ENCODE results near the gene PTK7. TPM values are rescaled to one million over a fixed set of nuclear protein-coding genes. Genes with fewer than 3 reads are reported as not detected.

PTK7 gene
- total and polyA plus RNA-seq, 2 donors (not counting 3 experiments of a cell fraction or from before 2014, with no cell fraction given), result 41.9 to 65.6 TPM

DNA sequence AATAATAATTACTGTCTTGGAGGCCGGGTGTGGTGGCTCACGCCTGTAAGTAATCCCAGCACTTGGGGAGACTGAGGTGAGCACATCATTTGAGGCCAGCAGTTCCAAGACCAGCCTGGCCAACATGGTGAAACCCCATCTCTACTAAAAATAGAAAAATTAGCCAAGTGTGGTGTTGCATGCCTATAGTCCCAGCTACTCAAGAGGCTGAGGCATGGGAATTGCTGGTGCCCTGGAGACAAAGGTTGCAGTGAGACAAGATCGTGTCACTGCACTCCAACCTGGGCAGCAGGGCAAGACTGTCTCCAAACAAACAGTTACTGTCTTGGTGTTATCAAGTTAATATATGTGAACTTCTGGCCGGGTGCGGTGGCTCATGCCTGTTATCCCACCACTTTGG, 49.7 kb upstream of the PTK7 start:
- no peak for FAIRE-seq
- dilution Hi-C loops (cut with MboI; ENCODE audit: extremely low pct_ligation_motif_present, low sequenced_read_pairs), result no loop called here

More for the DNA sequence above, 49.7 kb upstream of the PTK7 start:
- no peak for DNase-seq (ENCODE audit: low read depth, low spot score)
- no peak overlapping the region for H2AFZ ChIP-seq (ENCODE audit: low read depth, low read length)
- no peak overlapping the region for H3K4me3 ChIP-seq (replicated peaks in 1 of 3; ENCODE audit: insufficient read depth in 1 of 3, low read depth in 1 of 3, low read length in 3 of 3)
- no peak overlapping the region for H3K27ac ChIP-seq (ENCODE audit: insufficient read depth, low read depth, low read length)
- CTCF ChIA-PET, result no interaction called here
- H4K20me1 ChIP-seq (replicated peaks; ENCODE audit: control insufficient read depth, extremely low read depth, insufficient read depth, low read length), result no peaks in the 10 kb centered on the region
- POLR2A ChIA-PET, result no interaction called here
- no peaks in the 10 kb centered on the region for H3K27me3 ChIP-seq (ENCODE audit: control insufficient read depth in 2 of 2, insufficient read depth in 2 of 2, low read length in 2 of 2)
- TF ChIP-seq MAX (IDR thresholded peaks at IDR 0.05; ENCODE audit: insufficient read depth, insufficient read length), result no peak
- no peak for TF ChIP-seq POLR2A (IDR thresholded peaks at IDR 0.05; ENCODE audit: low read depth, low read length)
- TF ChIP-seq MYC (IDR thresholded peaks at IDR 0.05; ENCODE audit: low read depth, low read length), result no peak
- TF ChIP-seq CTCF (IDR thresholded peaks at IDR 0.05; ENCODE audit: extremely low read depth in 1 of 2, insufficient read depth in 1 of 2, low read depth in 1 of 2, low read length in 2 of 2), result no peak
- TF ChIP-seq POLR2AphosphoS5 (IDR thresholded peaks at IDR 0.05; ENCODE audit: insufficient read depth, low read depth, low read length), result no peak
- no peak for TF ChIP-seq FOS (IDR thresholded peaks at IDR 0.05; ENCODE audit: borderline replicate concordance, insufficient read depth, low read length)
- TF ChIP-seq EZH2 (IDR thresholded peaks at IDR 0.05; ENCODE audit: borderline replicate concordance, low read depth, low read length, severe bottlenecking), result no peak
- no peak for TF ChIP-seq JUN (IDR thresholded peaks at IDR 0.05; ENCODE audit: borderline replicate concordance, insufficient read depth, insufficient read length, low read depth)
- TF ChIP-seq GATA2 (IDR thresholded peaks at IDR 0.05; ENCODE audit: insufficient read depth, insufficient read length, low read depth, low read length), result no peak
- no peak overlapping the region for H3K4me2 ChIP-seq (ENCODE audit: insufficient read depth, low read length)
- peaks cover 32% of the 10 kb centered on the region for H3K79me2 ChIP-seq (ENCODE audit: control insufficient read depth, insufficient read depth, low read length)
- H3K9me3 ChIP-seq (replicated peaks; ENCODE audit: control insufficient read depth, insufficient read depth, low read length), result no peaks in the 10 kb centered on the region
- no TSS peak for BruUV-seq (replicated peaks)
- intact Hi-C loops (cut with micrococcal nuclease), result no loop called here
- H3K9me1 ChIP-seq (replicated peaks; ENCODE audit: control insufficient read depth, extremely low read depth, insufficient read depth, low read length), result no peaks in the 10 kb centered on the region
- H3K9ac ChIP-seq (replicated peaks; ENCODE audit: extremely low read depth, insufficient read depth, low read length), result no peak overlapping the region
- no peaks in the 10 kb centered on the region for H3K4me1 ChIP-seq (ENCODE audit: control insufficient read depth, extremely low read depth, insufficient read depth, low read length)
- peaks cover 16 to 31% of the 10 kb centered on the region in 2 experiments for H3K36me3 ChIP-seq (ENCODE audit: control insufficient read depth in 2 of 2, extremely low read depth in 1 of 2, insufficient read depth in 2 of 2, low read length in 2 of 2)
